OCI-LY3 (cell line): Measurements from ENCODE around the gene CPM.
"Not testable (repeated sequence)": the region's sequence is repeated elsewhere in the genome, so short reads cannot be mapped to it uniquely, and the experiment has no call there.

Source experiments
- H2AFZ ChIP-seq: fragments of 200-600, 300-600 bp; shearing (Covaris generic); 2 replicates; pipeline ENCODE4 v1.6.0; 2014; ENCODE audit warnings: antibody characterized with exemption, low read depth, low read length
- H3K27ac ChIP-seq: fragments of 200-600, 300-600 bp; sonication (generic); 2 replicates; pipeline ENCODE4 v1.5.1; 2014; ENCODE audit warnings: mild to moderate bottlenecking, low read length, moderate library complexity, mixed read lengths
- H3K27me3 ChIP-seq: fragments of 200-600, 300-600 bp; sonication (generic); 2 replicates; pipeline ENCODE4 v1.6.1; 2014; ENCODE audit warnings: low read depth, low read length, mixed read lengths
- H3K36me3 ChIP-seq: fragments of 200-600, 300-600 bp; sonication (generic); replicated peaks from 2 replicates; pipeline ENCODE3; 2014; ENCODE audit warnings: low read depth, low read length, mixed read lengths
- H3K4me1 ChIP-seq: fragments of 300-600, 200-600 bp; sonication (generic); 2 replicates; pipeline ENCODE4 v1.6.1; 2014; ENCODE audit warnings: low read length, mixed read lengths
- H3K4me2 ChIP-seq: fragments of 200-600, 300-600 bp; sonication (generic); 2 replicates; pipeline ENCODE4 v1.6.1; 2014; ENCODE audit warnings: low read length, mixed read lengths
- H3K4me3 ChIP-seq: fragments of 300-600, 200-600 bp; sonication (generic); 2 replicates; pipeline ENCODE4 v1.5.1; 2014; ENCODE audit warnings: antibody characterized with exemption, mild to moderate bottlenecking, low read length, moderate library complexity
- H3K79me2 ChIP-seq: fragments of 300-600, 200-600 bp; shearing (Covaris generic); 2 replicates; pipeline ENCODE4 v1.6.1; 2014; ENCODE audit warnings: mild to moderate bottlenecking, low read length, mixed read lengths
- H3K9ac ChIP-seq: fragments of 300-600, 200-600 bp; shearing (Covaris generic); 2 replicates; pipeline ENCODE4 v1.6.0; 2014; ENCODE audit warnings: mild to moderate bottlenecking, low read length, moderate library complexity
- H3K9me3 ChIP-seq: fragments of 200-600, 300-600 bp; shearing (Covaris generic); 2 replicates; pipeline ENCODE4 v1.6.1; 2014; ENCODE audit warnings: low read length, mixed read lengths; ENCODE audit not compliant: insufficient read depth
- H4K20me1 ChIP-seq: fragments of 200-600, 300-600 bp; sonication (generic); 2 replicates; pipeline ENCODE4 v1.6.1; 2016; ENCODE audit warnings: low read length, mixed read lengths; ENCODE audit not compliant: insufficient read depth
- EZH2phosphoT487 ChIP-seq: fragments of 200-600 bp; shearing (Covaris generic); IDR thresholded peaks from 2 replicates; pipeline ENCODE4 v1.6.1; 2018; ENCODE audit warnings: antibody characterized with exemption, mixed run types, low read depth
- TF ChIP-seq, protein P1 (sequence below): fragments of 200-600, 300-600 bp; sonication (generic); IDR thresholded peaks from 2 replicates; pipeline ENCODE4 v1.5.1; 2014; ENCODE audit warnings: antibody characterized with exemption, low read length, low read depth

Gene CPM

DNA sequence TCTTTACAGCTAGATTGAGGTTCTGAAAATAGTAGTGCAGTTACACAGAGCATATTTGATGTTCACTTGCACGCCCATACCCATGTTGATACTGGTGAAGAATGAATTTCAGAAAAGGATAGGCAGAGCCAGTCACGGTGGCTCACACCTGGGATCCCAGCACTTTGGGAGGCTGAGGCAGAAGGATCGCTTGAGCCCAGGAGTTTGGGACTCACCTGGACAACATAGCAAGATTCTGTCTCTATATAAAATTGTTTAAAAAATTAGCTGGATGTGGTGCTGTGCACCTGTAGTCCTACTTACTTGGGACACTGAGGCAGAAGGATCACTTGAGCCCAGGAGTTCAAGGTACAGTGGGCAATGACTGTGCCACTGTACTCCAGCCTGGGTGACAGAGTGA is 68.4 kb downstream of the CPM start:
- H3K9ac ChIP-seq: no peak overlapping the region
- H3K36me3 ChIP-seq: no peaks in the 10 kb centered on the region
- H3K4me1 ChIP-seq: peaks cover 4% of the 10 kb centered on the region; the same call in 1 of the 2 replicates
- no peaks in the 10 kb centered on the region for H3K79me2 ChIP-seq
- no peak overlapping the region for H3K27ac ChIP-seq
- no peaks in the 10 kb centered on the region for H4K20me1 ChIP-seq
- H3K27me3 ChIP-seq: no peaks in the 10 kb centered on the region
- H3K4me2 ChIP-seq: no peak overlapping the region
- TF ChIP-seq, protein P1, sequence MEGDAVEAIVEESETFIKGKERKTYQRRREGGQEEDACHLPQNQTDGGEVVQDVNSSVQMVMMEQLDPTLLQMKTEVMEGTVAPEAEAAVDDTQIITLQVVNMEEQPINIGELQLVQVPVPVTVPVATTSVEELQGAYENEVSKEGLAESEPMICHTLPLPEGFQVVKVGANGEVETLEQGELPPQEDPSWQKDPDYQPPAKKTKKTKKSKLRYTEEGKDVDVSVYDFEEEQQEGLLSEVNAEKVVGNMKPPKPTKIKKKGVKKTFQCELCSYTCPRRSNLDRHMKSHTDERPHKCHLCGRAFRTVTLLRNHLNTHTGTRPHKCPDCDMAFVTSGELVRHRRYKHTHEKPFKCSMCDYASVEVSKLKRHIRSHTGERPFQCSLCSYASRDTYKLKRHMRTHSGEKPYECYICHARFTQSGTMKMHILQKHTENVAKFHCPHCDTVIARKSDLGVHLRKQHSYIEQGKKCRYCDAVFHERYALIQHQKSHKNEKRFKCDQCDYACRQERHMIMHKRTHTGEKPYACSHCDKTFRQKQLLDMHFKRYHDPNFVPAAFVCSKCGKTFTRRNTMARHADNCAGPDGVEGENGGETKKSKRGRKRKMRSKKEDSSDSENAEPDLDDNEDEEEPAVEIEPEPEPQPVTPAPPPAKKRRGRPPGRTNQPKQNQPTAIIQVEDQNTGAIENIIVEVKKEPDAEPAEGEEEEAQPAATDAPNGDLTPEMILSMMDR: no peak
- TF ChIP-seq EZH2phosphoT487: no peak
- no peak overlapping the region for H2AFZ ChIP-seq
- H3K4me3 ChIP-seq: no peak overlapping the region
- H3K9me3 ChIP-seq: no peaks in the 10 kb centered on the region

DNA sequence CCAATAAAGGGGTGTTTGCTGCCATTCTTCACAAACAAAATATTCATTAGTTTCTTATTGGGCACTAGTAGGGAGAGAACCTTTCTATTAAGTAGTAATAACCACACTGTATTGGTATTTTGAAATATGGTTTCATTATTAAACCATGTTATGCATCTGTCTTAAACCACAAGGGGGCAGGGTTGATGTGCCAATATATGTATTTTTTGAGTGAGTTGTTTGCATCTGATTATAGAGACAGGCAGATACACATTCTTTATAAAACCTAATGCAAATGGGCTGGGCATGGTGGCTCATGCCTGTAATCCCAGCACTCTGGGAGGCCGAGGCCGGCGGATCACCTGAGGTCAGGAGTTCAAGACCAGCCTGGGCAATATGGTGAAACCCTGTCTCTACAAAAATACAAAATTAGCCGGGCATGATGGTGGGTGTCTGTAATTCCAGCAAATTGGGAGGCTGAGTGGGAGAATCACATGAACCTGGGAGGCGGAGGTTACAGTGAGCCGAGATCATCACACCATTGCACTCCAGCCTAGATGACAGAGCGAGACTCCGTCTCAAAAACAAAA is 69.0 kb downstream of the CPM start:
- Histone ChIP-seq H2AFZ (peak overlapping the region; percentile 7; the same call in 1 of the 2 replicates), H3K4me3 (peak overlapping the region; percentile 19; the same call in 1 of the 2 replicates), H3K4me2 (peak overlapping the region; percentile 32)
- H3K27ac ChIP-seq, H3K27me3 ChIP-seq, H3K9ac ChIP-seq, H4K20me1 ChIP-seq, H3K4me1 ChIP-seq, H3K79me2 ChIP-seq, H3K36me3 ChIP-seq, H3K9me3 ChIP-seq: not testable (repeated sequence)
- TF ChIP-seq, protein P1: peak; percentile 70

DNA sequence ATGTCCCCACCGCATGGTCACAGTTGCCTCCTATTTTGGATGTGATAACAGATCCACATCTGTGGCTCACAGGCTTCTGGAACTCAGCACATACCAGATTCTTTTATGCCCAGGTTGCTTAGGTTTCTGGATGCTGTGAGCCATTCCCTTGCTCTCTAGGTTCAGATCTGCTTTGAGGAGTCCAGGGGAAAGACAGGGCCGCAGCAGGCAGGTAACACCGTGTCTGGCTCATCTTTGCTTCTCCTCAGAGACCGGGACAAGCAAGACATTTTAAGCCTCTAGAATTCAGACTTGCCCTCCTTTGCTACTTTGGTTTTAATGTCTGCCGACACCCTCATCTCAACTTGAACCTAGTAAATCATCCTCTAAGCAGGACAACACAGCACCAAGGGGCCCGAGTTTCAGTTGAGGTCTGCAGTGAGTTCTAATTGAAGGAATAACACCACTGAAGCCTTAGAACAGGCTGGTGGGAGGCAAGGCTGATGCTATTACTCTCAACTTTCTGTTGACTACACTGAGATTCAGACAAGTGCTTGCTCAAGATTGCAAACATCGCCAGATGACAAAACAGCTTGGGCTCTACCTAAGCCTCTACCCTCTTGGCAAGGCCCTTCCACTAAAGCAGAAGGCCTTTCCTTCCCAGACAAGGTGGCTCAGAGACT is 69.7 kb downstream of the CPM start:
- Histone ChIP-seq H3K4me2 (peak overlapping the region; percentile 32), H3K36me3 (no peaks in the 10 kb centered on the region), H2AFZ (peak overlapping the region; percentile 7; the same call in 1 of the 2 replicates), H4K20me1 (no peaks in the 10 kb centered on the region), H3K4me3 (peak overlapping the region; percentile 19; the same call in 1 of the 2 replicates), H3K27me3 (no peaks in the 10 kb centered on the region), H3K79me2 (no peaks in the 10 kb centered on the region), H3K9ac (no peak overlapping the region), H3K4me1 (peaks cover 4% of the 10 kb centered on the region; the same call in 1 of the 2 replicates), H3K9me3 (no peaks in the 10 kb centered on the region), H3K27ac (no peak overlapping the region)
- TF ChIP-seq, protein P1: no peak
- no peak for TF ChIP-seq EZH2phosphoT487

DNA sequence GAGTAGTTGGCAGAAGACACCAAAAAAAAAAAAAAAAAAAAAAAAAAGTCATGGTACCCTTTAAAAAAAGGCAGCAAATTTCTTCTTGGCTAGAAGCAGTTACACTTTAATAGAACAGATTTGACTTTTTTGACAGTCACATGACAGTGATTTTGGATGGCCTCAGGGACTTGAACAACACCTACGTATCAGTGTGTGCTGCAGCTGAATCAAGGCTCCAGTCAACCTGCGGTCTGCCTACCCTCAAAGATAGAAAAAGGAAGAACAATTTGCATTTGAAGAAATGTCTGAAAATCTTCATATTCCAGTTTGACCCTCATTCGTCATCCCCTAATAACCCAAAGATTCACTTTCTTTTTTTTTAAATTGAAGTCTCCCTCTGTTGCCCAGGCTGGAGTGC is 71.1 kb downstream of the CPM start:
- no peaks in the 10 kb centered on the region for H3K9me3 ChIP-seq
- no peak for TF ChIP-seq EZH2phosphoT487
- TF ChIP-seq, protein P1: no peak
- no peak overlapping the region for H2AFZ ChIP-seq
- no peak overlapping the region for H3K4me3 ChIP-seq
- no peaks in the 10 kb centered on the region for H3K27me3 ChIP-seq
- H3K4me2 ChIP-seq: no peak overlapping the region
- no peaks in the 10 kb centered on the region for H3K79me2 ChIP-seq
- H3K27ac ChIP-seq: no peak overlapping the region
- no peaks in the 10 kb centered on the region for H3K36me3 ChIP-seq
- H3K4me1 ChIP-seq: peaks cover 4% of the 10 kb centered on the region; the same call in 1 of the 2 replicates
- no peak overlapping the region for H3K9ac ChIP-seq
- no peaks in the 10 kb centered on the region for H4K20me1 ChIP-seq
